Thyroid gland (tissue), 4 donors: ENCODE measurements around the gene DOCK6.

Experiments used
- POLR2A ChIP-seq, 2 donors: fragments of 450-650 bp; IDR thresholded peaks; one replicate each; pipeline ENCODE4 v1.6.1; 2017; ENCODE audit warnings: antibody characterized with exemption in 2 of 2, mild to moderate bottlenecking in 2 of 2, moderate library complexity in 1 of 2
- TF ChIP-seq, protein P1 (sequence below), 6 experiments: fragments of 200-600 bp in 3 of 6; fragments of 450-650 bp in 3 of 6; sonication (generic) in 3 of 6; IDR thresholded peaks; one replicate each; pipeline ENCODE4 v1.5.1; 2016 to 2019; ENCODE audit warnings: antibody characterized with exemption in 6 of 6, mild to moderate bottlenecking in 2 of 6, inconsistent platforms in 1 of 6, moderate library complexity in 1 of 6

- no peak for TF ChIP-seq POLR2A (IDR thresholded peaks at IDR 0.05)
- TF ChIP-seq, protein P1, sequence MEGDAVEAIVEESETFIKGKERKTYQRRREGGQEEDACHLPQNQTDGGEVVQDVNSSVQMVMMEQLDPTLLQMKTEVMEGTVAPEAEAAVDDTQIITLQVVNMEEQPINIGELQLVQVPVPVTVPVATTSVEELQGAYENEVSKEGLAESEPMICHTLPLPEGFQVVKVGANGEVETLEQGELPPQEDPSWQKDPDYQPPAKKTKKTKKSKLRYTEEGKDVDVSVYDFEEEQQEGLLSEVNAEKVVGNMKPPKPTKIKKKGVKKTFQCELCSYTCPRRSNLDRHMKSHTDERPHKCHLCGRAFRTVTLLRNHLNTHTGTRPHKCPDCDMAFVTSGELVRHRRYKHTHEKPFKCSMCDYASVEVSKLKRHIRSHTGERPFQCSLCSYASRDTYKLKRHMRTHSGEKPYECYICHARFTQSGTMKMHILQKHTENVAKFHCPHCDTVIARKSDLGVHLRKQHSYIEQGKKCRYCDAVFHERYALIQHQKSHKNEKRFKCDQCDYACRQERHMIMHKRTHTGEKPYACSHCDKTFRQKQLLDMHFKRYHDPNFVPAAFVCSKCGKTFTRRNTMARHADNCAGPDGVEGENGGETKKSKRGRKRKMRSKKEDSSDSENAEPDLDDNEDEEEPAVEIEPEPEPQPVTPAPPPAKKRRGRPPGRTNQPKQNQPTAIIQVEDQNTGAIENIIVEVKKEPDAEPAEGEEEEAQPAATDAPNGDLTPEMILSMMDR (IDR thresholded peaks at IDR 0.05): no peak
Observed at GRCh38 chr19:11236324-11237301, 25.7 kb downstream of the DOCK6 start.
